B cell (primary cell): ENCODE measurements around the gene PPP5C. TPM values are rescaled to one million over a fixed set of nuclear protein-coding genes. Genes with fewer than 3 reads are reported as not detected.

ENCODE experiments used
- ATAC-seq: fragments of 200-7000 bp; cut with Tn5 transposase; one replicate; pipeline ENCODE4 v1.10.0; 2021; ENCODE audit warnings: low read depth, mild to moderate bottlenecking, moderate number of reproducible peaks, moderate library complexity
- CTCF ChIA-PET: fragments of 350-600 bp; sonication (Branson Sonifier 250); formaldehyde crosslinking; loops from one replicate; lab custom pipeline; 2021; ENCODE audit warnings: antibody characterized with exemption, inconsistent platforms; lab: Charles Lee
- POLR2A ChIA-PET: fragments of 350-600 bp; sonication (Branson Sonifier 250); formaldehyde crosslinking; loops from one replicate; lab custom pipeline; 2021; ENCODE audit warnings: antibody characterized with exemption; lab: Charles Lee
- DNase-seq: peaks from one replicate; pipeline ENCODE4 v3.0.0; 2013
- H2AFZ ChIP-seq: 2 replicates; pipeline ENCODE4 v1.6.1; 2012; ENCODE audit warnings: mild to moderate bottlenecking, low read depth, low read length; ENCODE audit not compliant: insufficient read depth, poor library complexity, severe bottlenecking
- H3K27ac ChIP-seq, 2 donors: 1 replicate in 1 of 2; 2 replicates in 1 of 2; pipeline ENCODE4 v1.5.1; 2012 to 2013; ENCODE audit warnings: low read length in 2 of 2, mild to moderate bottlenecking in 2 of 2, moderate library complexity in 1 of 2
- H3K27me3 ChIP-seq, 4 experiments: fragments of 200-600 bp in 1 of 4; sonication (generic) in 1 of 4; replicated peaks in 1 of 4; 1 replicate in 2 of 4; 2 replicates in 2 of 4; pipeline versions ENCODE4 v1.6.1 to v1.7.0; 2013 to 2016; ENCODE audit warnings: low read length in 3 of 4, mild to moderate bottlenecking in 2 of 4, mixed read lengths in 1 of 4, moderate library complexity in 1 of 4; ENCODE audit not compliant: insufficient read depth in 4 of 4, control insufficient read depth in 3 of 4; ENCODE audit errors: control extremely low read depth in 1 of 4
- H3K36me3 ChIP-seq, 2 experiments: replicated peaks in 1 of 2; 1 replicate in 1 of 2; 2 replicates in 1 of 2; pipeline versions ENCODE4 v1.6.1 to v1.7.1; 2013; ENCODE audit warnings: low read length in 1 of 2; ENCODE audit not compliant: insufficient read depth in 2 of 2, control insufficient read depth in 1 of 2; ENCODE audit errors: control extremely low read depth in 1 of 2, extremely low read depth in 1 of 2
- H3K4me1 ChIP-seq, 2 donors: fragments of 200-600 bp in 1 of 2; sonication (generic) in 1 of 2; 1 replicate in 1 of 2; 2 replicates in 1 of 2; pipeline versions ENCODE4 v1.5.1 to v1.6.1; 2013 to 2017; ENCODE audit warnings: low read length in 2 of 2; ENCODE audit not compliant: control insufficient read depth in 2 of 2, insufficient read depth in 2 of 2
- H3K4me2 ChIP-seq: replicated peaks from 2 replicates; pipeline ENCODE3; 2012; ENCODE audit warnings: mild to moderate bottlenecking, low read depth, low read length; ENCODE audit not compliant: poor library complexity, severe bottlenecking
- H3K4me3 ChIP-seq, 5 experiments: fragments of 200-600 bp in 1 of 5; sonication (generic) in 1 of 5; 1 replicate in 3 of 5; 2 replicates in 2 of 5; pipeline versions ENCODE4 v1.5.1 to v1.7.0; 2011 to 2016; ENCODE audit warnings: low read length in 4 of 5, mild to moderate bottlenecking in 4 of 5, low read depth in 2 of 5, control low read depth in 1 of 5, moderate library complexity in 1 of 5; ENCODE audit not compliant: insufficient read depth in 1 of 5; ENCODE audit errors: control extremely low read depth in 1 of 5, extremely low read depth in 1 of 5
- H3K79me2 ChIP-seq: fragments of 200-600 bp; sonication (generic); one replicate; pipeline ENCODE4 v1.6.0; 2016; ENCODE audit warnings: low read length; ENCODE audit not compliant: control insufficient read depth, insufficient read depth
- H3K9ac ChIP-seq: fragments of 200-600 bp; sonication (generic); 2 replicates; pipeline ENCODE4 v1.6.1; 2017; ENCODE audit warnings: mild to moderate bottlenecking, low read length, moderate library complexity
- H3K9me3 ChIP-seq, 3 donors: one replicate each; pipeline versions ENCODE4 v1.6.1 to v1.7.1; 2013; ENCODE audit warnings: low read length in 2 of 3; ENCODE audit not compliant: control insufficient read depth in 2 of 3, insufficient read depth in 1 of 3; ENCODE audit errors: control extremely low read depth in 1 of 3
- H4K20me1 ChIP-seq: 2 replicates; pipeline ENCODE4 v1.6.0; 2012; ENCODE audit warnings: mild to moderate bottlenecking, low read length; ENCODE audit not compliant: insufficient read depth, control insufficient read depth, poor library complexity, severe bottlenecking
- H3K27ac Mint-ChIP-seq: one replicate; pipeline ENCODE4 v1.8.0; 2021; ENCODE audit warnings: mixed read lengths
- H3K27me3 Mint-ChIP-seq: one replicate; pipeline ENCODE4 v1.8.0; 2021; ENCODE audit warnings: mixed read lengths
- H3K4me1 Mint-ChIP-seq: one replicate; pipeline ENCODE4 v1.8.0; 2021; ENCODE audit warnings: mixed read lengths
- H3K4me3 Mint-ChIP-seq: one replicate; pipeline ENCODE4 v1.8.0; 2021; ENCODE audit warnings: mixed read lengths
- H3K9me3 Mint-ChIP-seq: one replicate; pipeline ENCODE4 v1.8.0; 2022; ENCODE audit warnings: mixed read lengths; ENCODE audit not compliant: insufficient read depth
- EZH2 ChIP-seq: IDR thresholded peaks from 2 replicates; pipeline ENCODE4 v1.6.1; 2012; ENCODE audit warnings: borderline replicate concordance, low read depth, mild to moderate bottlenecking, moderate library complexity, low read length; ENCODE audit not compliant: insufficient read depth, poor library complexity, severe bottlenecking
- whole genome bisulfite sequencing: methylation state at CpG from one replicate; pipeline ENCODE4 v1.1.5; 2013; ENCODE audit warnings: missing lambda C conversion rate; ENCODE audit not compliant: insufficient coverage; 5-methylcytosine and 5-hydroxymethylcytosine counted together
- intact Hi-C: fragments of 100-400 bp; cut with micrococcal nuclease; formaldehyde crosslinking; loops from one replicate; pipeline ENCODE4 v1.10.0; 2022
- polyA plus RNA-seq: library from polyadenylated mRNA; depleted of rRNA; stranded (reverse); fragments of >200 nt; gene quantifications from 2 replicates; pipeline ENCODE4 v1.2.3, GENCODE V29; 2012
- total RNA-seq, 2 donors: library from RNA; stranded (reverse); fragments of 120-200 nt in 1 of 2; gene quantifications; 1 replicate in 1 of 2; 2 replicates in 1 of 2; pipeline versions ENCODE4 v1.2.3 to v1.2.4, GENCODE V29; 2013 to 2022
- TF ChIP-seq, protein P1 (sequence below): fragments of 200-600 bp; IDR thresholded peaks from one replicate; pipeline ENCODE4 v1.8.0; 2022; ENCODE audit warnings: antibody characterized with exemption, mild to moderate bottlenecking

Gene PPP5C
- total and polyA plus RNA-seq, 2 donors (not counting 1 experiment from before 2014, with no cell fraction given) = 51.2 to 70.5 TPM

DNA sequence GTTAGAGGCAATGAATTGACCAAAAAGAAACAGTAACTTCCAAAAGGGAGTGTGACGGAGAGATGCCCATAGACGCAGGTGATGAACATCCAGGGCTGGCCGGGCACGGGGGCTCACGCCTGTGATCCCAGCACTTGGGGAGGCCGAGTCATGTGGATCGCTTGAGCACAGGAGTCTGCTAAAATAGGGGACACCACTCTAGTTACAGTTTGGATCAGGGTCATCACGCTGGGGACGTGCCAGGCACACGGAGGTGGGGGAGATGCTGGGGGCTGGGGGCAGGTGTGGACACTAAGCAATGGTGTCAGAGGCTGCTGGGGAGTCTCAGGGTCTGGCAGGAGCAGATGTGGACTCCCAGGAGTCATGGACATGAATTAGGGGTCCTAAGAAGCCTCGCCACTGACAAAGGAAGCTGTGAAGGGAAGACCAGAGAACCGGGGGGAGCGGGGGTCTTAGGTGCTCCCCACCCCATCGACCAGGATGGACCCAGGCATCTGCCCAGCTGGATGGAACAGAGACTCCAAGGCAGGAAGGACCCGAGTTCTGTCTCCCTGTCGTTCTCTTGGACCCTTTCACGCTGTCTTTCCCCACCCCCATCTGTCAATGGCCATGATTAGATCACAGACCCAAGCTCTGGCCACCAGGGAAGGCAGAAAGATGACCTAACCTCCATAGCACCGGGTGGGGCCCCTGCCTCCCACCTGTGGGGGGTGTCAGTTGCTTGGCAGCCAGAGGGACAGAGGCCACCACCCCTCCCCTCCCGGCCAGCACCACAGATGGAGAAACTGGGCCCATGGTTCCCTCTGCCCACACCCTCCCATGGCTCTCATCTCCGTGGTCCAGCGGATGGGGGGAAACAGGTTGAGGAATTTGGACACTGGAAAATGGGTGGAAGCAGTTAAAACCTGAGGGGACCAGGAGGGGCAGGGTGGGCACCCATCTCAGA lies 46.8 kb downstream of the PPP5C start:
- peaks cover 0 to 4% of the 10 kb centered on the region in 2 donors for H3K4me1 ChIP-seq
- H2AFZ ChIP-seq = no peak overlapping the region
- intact Hi-C loops = no loop called here
- Mint-ChIP-seq H3K9me3 (no peaks in the 10 kb centered on the region), H3K4me3 (no peak overlapping the region), H3K27me3 (peaks cover 7% of the 10 kb centered on the region), H3K4me1 (peaks cover 5% of the 10 kb centered on the region), H3K27ac (no peak overlapping the region)
- ChIA-PET POLR2A (no interaction called here), CTCF (no interaction called here)
- peaks cover 0 to 23% of the 10 kb centered on the region in 2 experiments for H3K36me3 ChIP-seq
- H3K27ac ChIP-seq = no peak overlapping the region
- H3K9ac ChIP-seq = no peak overlapping the region
- H3K4me3 ChIP-seq = no peak overlapping the region
- H3K9me3 ChIP-seq = no peaks in the 10 kb centered on the region
- H3K4me2 ChIP-seq = no peak overlapping the region
- no peak for ATAC-seq
- WGBS = 83% methylated on average over 17 of the region's 21 CpGs
- no peaks in the 10 kb centered on the region for H3K79me2 ChIP-seq
- DNase-seq = no peak
- H3K27me3 ChIP-seq = no peaks in the 10 kb centered on the region
- TF ChIP-seq EZH2 = no peak
- TF ChIP-seq, protein P1, sequence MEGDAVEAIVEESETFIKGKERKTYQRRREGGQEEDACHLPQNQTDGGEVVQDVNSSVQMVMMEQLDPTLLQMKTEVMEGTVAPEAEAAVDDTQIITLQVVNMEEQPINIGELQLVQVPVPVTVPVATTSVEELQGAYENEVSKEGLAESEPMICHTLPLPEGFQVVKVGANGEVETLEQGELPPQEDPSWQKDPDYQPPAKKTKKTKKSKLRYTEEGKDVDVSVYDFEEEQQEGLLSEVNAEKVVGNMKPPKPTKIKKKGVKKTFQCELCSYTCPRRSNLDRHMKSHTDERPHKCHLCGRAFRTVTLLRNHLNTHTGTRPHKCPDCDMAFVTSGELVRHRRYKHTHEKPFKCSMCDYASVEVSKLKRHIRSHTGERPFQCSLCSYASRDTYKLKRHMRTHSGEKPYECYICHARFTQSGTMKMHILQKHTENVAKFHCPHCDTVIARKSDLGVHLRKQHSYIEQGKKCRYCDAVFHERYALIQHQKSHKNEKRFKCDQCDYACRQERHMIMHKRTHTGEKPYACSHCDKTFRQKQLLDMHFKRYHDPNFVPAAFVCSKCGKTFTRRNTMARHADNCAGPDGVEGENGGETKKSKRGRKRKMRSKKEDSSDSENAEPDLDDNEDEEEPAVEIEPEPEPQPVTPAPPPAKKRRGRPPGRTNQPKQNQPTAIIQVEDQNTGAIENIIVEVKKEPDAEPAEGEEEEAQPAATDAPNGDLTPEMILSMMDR = no peak
- no peaks in the 10 kb centered on the region for H4K20me1 ChIP-seq

DNA sequence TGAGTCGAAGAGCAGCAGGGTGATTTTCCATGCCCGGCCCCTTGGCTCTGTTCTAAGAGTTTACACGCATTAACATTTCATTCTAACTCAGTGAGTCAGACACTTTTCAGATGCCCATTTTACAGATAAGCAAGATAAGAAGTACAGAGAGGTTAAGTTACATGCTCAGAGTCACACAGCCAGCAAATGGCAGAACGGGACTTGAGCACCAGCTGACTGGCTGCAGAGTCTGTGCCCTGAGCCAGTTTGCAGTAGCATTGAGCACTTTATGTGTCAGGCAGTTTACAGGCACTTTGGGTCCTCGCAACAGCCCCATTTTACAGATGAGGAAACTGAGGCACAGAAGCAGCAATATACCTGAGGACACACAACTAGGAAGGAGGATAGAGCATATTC lies 47.5 kb downstream of the PPP5C start:
- Mint-ChIP-seq H3K4me1 (peaks cover 5% of the 10 kb centered on the region), H3K27ac (no peak overlapping the region), H3K4me3 (no peak overlapping the region), H3K27me3 (peaks cover 12% of the 10 kb centered on the region), H3K9me3 (no peaks in the 10 kb centered on the region)
- ChIA-PET POLR2A (interaction anchor here (0.6 kb wide), 1 partner anchor 895 kb away, joined by 5 read pairs; no protein-coding TSS in a partner anchor), CTCF (interaction anchor here (0.7 to 1.7 kb wide), 4 partner anchors 16 to 427 kb away, joined by 3 to 4 read pairs (median 4); no protein-coding TSS in a partner anchor)
- Histone ChIP-seq H2AFZ (no peak overlapping the region), H3K9me3 (no peaks in the 10 kb centered on the region), H4K20me1 (no peaks in the 10 kb centered on the region), H3K4me3 (no peak overlapping the region), H3K27ac (no peak overlapping the region), H3K9ac (no peak overlapping the region), H3K36me3 (peaks cover 0 to 20% of the 10 kb centered on the region in 2 experiments), H3K79me2 (no peaks in the 10 kb centered on the region), H3K27me3 (peaks cover 0 to 2% (median 0%) of the 10 kb centered on the region in 4 experiments), H3K4me2 (no peak overlapping the region), H3K4me1 (peaks cover 0 to 4% of the 10 kb centered on the region in 2 donors)
- no peak for ATAC-seq
- no peak for DNase-seq
- intact Hi-C loops = no loop called here
- WGBS = 95% methylated on average over 4 of the region's 5 CpGs
- TF ChIP-seq, protein P1 = no peak
- no peak for TF ChIP-seq EZH2
